Measurements from ENCODE around the gene CCDC82.
A peak's percentile ranks its signal among the peaks of the same experiment; 100 is the strongest.

DNA sequence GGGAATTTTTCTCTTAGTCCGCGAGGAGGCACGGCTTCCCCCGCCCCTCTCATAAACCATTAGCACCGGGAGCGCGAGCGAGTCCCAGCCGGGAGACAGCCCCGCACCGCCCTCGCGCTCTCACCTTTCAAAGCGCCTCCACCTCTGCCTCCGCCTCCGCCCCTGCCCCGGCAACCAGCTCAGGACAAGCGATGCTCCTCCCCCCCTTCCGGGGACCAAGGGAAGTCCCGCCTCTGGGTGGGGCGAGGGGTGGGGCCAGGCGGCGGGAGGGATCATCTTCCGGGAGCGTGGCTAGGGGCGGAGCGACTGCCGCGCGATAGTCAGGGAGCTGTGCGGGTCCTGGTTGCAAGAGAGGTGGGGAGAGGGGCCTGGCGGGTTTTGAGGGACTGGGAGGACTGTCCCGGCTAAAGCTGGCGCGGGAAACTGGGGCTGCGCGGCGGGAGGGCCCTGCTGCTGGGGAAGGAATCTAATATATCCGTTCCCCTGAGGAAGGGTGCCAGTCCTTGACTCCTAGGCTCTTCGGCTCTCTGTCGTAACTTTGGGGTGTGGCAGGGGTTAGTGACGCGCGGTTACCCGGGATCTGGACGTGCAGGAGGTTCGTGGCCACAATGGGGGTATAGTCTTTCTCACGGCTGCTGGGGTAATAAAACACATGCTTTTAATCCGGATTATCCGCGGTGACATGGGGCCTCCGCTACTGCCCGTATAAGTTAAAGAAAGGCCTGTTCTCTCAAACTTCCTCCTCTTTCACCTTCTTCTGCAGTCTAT, at the start of gene CCDC82, which contains the start of gene JRKL:
- TF ChIP-seq POLR2A (IDR thresholded peaks at IDR 0.05; ENCODE audit: low read depth, low read length) = peak; percentile 83; the same call in 1 of the 2 replicates
- TF ChIP-seq POLR2AphosphoS5 (IDR thresholded peaks at IDR 0.05; ENCODE audit: low read depth, low read length) = peak; percentile 81

All from GM12892 (cell line).